NT2/D1 (cell line): ENCODE data around the gene HEG1.

ENCODE experiments used
- DNase-seq: peaks from one replicate; pipeline ENCODE4 v3.0.0-alpha.2; 2011; ENCODE audit warnings: low read depth, low spot score
- H3K27me3 ChIP-seq: 2 replicates; pipeline ENCODE4 v1.6.0; 2011; ENCODE audit warnings: mild to moderate bottlenecking; ENCODE audit not compliant: insufficient read length, insufficient read depth
- H3K36me3 ChIP-seq: 2 replicates; pipeline ENCODE4 v1.6.1; 2011; ENCODE audit warnings: mild to moderate bottlenecking, low read length, mixed read lengths; ENCODE audit not compliant: insufficient read depth, insufficient read length
- H3K4me1 ChIP-seq: 2 replicates; pipeline ENCODE4 v1.5.1; 2011; ENCODE audit not compliant: insufficient read depth, insufficient read length
- H3K4me3 ChIP-seq: 2 replicates; pipeline ENCODE4 v1.5.1; 2011; ENCODE audit warnings: low read depth; ENCODE audit not compliant: insufficient read length
- H3K9ac ChIP-seq: 2 replicates; pipeline ENCODE4 v1.6.0; 2011; ENCODE audit warnings: low read depth; ENCODE audit not compliant: insufficient read length
- H3K9me3 ChIP-seq: 2 replicates; pipeline ENCODE4 v1.5.1; 2011; ENCODE audit warnings: mild to moderate bottlenecking, low read length; ENCODE audit not compliant: insufficient read depth
- SUZ12 ChIP-seq: IDR thresholded peaks from 2 replicates; pipeline ENCODE4 v1.6.1; 2011; ENCODE audit not compliant: insufficient read length, insufficient read depth; ENCODE audit errors: extremely low read depth
- YY1 ChIP-seq: IDR thresholded peaks from 2 replicates; pipeline ENCODE4 v1.6.1; 2011; ENCODE audit not compliant: insufficient read length, insufficient read depth
- ZNF274 ChIP-seq: IDR thresholded peaks from 2 replicates; pipeline ENCODE4 v1.6.1; 2011; ENCODE audit warnings: mild to moderate bottlenecking, low read depth, low read length

The HEG1 gene, protein sequence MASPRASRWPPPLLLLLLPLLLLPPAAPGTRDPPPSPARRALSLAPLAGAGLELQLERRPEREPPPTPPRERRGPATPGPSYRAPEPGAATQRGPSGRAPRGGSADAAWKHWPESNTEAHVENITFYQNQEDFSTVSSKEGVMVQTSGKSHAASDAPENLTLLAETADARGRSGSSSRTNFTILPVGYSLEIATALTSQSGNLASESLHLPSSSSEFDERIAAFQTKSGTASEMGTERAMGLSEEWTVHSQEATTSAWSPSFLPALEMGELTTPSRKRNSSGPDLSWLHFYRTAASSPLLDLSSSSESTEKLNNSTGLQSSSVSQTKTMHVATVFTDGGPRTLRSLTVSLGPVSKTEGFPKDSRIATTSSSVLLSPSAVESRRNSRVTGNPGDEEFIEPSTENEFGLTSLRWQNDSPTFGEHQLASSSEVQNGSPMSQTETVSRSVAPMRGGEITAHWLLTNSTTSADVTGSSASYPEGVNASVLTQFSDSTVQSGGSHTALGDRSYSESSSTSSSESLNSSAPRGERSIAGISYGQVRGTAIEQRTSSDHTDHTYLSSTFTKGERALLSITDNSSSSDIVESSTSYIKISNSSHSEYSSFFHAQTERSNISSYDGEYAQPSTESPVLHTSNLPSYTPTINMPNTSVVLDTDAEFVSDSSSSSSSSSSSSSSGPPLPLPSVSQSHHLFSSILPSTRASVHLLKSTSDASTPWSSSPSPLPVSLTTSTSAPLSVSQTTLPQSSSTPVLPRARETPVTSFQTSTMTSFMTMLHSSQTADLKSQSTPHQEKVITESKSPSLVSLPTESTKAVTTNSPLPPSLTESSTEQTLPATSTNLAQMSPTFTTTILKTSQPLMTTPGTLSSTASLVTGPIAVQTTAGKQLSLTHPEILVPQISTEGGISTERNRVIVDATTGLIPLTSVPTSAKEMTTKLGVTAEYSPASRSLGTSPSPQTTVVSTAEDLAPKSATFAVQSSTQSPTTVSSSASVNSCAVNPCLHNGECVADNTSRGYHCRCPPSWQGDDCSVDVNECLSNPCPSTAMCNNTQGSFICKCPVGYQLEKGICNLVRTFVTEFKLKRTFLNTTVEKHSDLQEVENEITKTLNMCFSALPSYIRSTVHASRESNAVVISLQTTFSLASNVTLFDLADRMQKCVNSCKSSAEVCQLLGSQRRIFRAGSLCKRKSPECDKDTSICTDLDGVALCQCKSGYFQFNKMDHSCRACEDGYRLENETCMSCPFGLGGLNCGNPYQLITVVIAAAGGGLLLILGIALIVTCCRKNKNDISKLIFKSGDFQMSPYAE (N-terminal part only)

DNA sequence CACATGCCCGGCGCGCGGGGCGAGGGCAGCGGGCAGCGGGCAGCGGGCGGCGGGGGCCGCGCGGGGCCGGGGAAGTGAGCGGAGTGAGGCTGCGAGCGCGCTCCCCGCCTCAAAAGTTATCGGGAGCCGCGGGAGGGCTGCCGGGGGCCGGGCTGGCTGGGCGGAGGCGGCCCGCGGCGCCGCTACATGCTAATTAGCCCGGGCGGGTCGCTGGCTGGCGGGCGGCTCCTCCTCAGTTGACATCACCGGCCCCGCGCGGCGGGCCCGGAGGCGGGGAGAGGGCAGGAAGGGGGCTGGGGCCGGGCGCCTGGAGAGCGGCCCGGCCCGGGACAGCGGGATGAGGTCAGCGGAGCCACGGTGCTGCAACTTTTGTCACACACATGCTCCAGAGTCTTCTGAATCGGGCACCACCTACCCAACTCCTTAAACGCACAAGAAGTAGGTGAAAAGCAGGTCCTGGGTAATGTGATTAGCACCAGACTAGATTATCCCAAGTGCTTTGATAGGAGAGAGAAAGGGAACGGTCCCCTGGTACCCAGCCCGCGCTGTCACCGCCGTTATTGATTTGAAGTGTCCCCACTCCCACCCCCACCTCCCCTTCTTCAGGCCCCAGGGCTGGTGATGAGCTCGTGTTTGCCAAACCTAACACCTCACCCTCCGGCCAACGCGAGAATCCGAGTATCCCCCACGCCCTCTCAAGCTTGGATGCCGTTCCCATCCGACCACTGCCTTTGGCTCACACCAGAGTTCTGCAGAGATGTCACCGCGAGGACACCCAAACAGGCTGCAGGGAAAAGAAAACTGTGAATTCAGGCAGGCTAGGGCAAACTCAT, at the start of gene HEG1:
TSS of gene HEG1 (minus strand) at position 85 of the 833 bp plus-strand sequence. CDS start 107 bp downstream, outside the sequence.
- TF ChIP-seq YY1 (no peak), ZNF274 (no peak), SUZ12 (no peak)
- H3K36me3 ChIP-seq, result peaks cover 12% of the 10 kb centered on the region
- peaks cover 11% of the 10 kb centered on the region for H3K4me1 ChIP-seq
- peak within 1 kb of the TSS; percentile 79 for H3K9ac ChIP-seq
- H3K4me3 ChIP-seq, result peak within 1 kb of the TSS; percentile 61
- no peak for DNase-seq
- H3K9me3 ChIP-seq, result no peaks in the 10 kb centered on the region
- H3K27me3 ChIP-seq, result peaks cover 19% of the 10 kb centered on the region

DNA sequence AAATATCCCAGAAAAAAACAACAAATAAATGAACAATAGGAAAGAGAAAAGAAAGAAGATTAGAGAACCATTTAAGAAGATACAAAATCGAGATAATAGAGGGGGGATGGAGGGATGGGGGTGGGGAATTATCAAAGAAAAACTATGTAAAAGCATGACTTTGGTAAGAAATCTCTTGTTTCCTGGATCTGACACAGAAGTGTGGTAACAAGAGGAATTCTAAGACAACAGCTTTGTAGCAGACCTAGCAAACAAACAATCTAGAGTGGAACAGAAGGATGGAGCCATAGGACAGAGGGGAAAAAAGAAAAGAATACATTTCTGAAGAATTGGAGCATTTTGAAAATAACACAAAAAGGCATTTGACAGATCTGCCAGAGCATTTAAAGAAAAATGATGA, 49.3 kb upstream of the HEG1 start:
- Histone ChIP-seq H3K27me3 (no peaks in the 10 kb centered on the region), H3K9me3 (0 out of 2 replicates have a peak, but pooled peaks cover 8% of the 10 kb centered on the region), H3K9ac (no peak overlapping the region), H3K36me3 (peaks cover 16% of the 10 kb centered on the region), H3K4me1 (peaks cover 4% of the 10 kb centered on the region), H3K4me3 (no peak overlapping the region)
- no peak for TF ChIP-seq SUZ12
- DNase-seq, result no peak

DNA sequence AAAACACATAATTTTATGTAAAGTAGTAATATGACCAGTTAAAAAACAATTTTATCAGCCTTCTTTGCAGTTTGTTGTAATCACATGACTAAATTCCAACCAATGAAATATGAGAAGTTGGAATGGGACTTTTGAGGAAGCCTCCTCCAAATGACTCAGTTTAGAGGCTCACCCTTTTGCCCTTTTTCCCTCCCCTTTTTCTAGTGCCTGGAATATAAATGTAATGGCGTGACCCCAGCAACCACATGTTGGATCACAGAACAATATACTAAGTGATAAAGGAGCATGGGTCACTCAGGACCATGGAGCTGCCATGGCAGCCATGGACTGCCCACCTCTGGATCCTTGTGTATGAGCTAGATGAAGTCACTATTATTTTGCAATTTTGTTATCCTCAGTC, 48.8 kb upstream of the HEG1 start:
- Histone ChIP-seq H3K36me3 (peaks cover 16% of the 10 kb centered on the region), H3K27me3 (no peaks in the 10 kb centered on the region), H3K4me3 (no peak overlapping the region), H3K9me3 (0 out of 2 replicates have a peak, but pooled peaks cover 8% of the 10 kb centered on the region), H3K9ac (no peak overlapping the region), H3K4me1 (peaks cover 4% of the 10 kb centered on the region)
- TF ChIP-seq ZNF274, result no peak
- TF ChIP-seq YY1, result no peak
- no peak for TF ChIP-seq SUZ12
- DNase-seq, result no peak

DNA sequence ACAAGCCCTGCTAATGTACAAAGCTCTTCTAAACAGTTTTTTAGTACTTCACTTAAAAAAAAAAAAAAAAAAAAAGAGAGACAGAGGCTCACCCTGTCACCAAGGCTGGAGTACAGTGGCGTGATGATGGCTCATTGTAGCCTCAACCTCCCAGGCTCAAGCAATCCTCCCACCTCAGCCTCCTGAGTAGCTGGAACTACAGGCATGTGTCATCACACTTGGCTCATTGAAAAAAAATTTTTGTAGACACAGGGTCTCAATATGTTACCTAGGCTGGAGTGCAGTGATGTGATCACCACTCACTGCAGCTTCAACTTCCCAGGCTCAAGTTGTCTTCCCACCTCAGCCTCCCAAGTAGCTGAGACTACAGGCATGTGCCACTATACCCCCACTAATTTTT, 47.6 kb upstream of the HEG1 start:
- H3K36me3 ChIP-seq, result peaks cover 16% of the 10 kb centered on the region
- TF ChIP-seq SUZ12, result no peak
- TF ChIP-seq ZNF274, result no peak
- TF ChIP-seq YY1, result no peak
- peaks cover 4% of the 10 kb centered on the region for H3K4me1 ChIP-seq
- 0 out of 2 replicates have a peak, but pooled peaks cover 8% of the 10 kb centered on the region for H3K9me3 ChIP-seq
- H3K27me3 ChIP-seq, result no peaks in the 10 kb centered on the region
- H3K4me3 ChIP-seq, result no peak overlapping the region
- no peak overlapping the region for H3K9ac ChIP-seq
- DNase-seq, result no peak

DNA sequence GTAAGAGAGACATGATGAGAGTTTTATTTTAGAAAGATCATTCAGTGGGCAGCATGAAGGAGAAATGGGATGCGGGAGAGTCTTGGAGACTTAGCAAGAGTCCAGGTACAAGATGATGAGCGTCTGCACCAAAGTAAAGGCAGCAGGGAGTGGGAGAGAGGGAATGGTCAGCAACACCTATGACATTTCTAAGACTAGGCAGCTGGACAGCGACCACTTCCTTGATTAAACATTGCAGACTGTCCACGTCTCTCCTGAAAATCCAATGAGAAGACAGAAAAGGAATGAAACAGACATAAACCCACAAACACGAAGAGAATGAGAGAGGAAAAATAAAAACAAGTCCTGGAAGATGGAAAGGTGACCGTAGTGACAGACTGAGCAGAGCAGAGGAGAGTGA, 46.7 kb upstream of the HEG1 start:
- no peak for DNase-seq
- H3K4me1 ChIP-seq, result no peaks in the 10 kb centered on the region
- H3K27me3 ChIP-seq, result no peaks in the 10 kb centered on the region
- 0 out of 2 replicates have a peak, but pooled peaks cover 8% of the 10 kb centered on the region for H3K9me3 ChIP-seq
- TF ChIP-seq YY1 (no peak), ZNF274 (no peak), SUZ12 (no peak)
- peaks cover 10% of the 10 kb centered on the region for H3K36me3 ChIP-seq
- no peak overlapping the region for H3K9ac ChIP-seq
- no peak overlapping the region for H3K4me3 ChIP-seq

DNA sequence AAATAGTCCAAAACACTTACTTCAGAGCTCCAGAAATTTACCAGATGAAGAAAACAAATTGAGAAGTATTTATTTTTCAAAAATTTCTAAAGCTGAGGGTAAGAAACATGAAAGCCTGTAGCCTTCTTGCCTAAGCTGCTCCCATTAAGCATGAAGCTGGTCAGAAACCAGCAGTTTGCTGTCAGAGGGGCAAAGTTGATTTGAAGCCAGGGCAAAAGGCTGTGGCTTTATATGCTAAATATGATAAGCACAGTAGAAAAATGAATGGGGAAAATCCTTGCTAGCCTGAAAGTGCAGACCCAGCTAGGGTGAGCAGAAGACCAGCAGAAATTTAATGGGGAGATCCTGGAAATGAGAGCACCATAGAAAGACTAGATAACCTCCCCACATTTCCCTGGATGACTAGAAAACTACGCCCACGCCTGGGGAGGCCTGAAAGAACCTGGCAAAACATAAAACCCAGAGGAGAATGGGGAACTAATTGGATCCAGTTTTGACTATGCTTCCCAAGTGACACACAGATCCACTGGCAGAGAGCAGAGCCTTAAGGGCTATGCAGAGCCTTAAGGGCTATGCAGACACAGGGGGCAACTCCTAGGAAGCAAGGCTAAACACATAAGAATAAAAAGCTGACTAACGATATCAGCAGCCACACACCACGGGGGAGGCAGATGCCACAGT, 43.0 kb upstream of the HEG1 start:
- Histone ChIP-seq H3K9ac (no peak overlapping the region), H3K4me1 (no peaks in the 10 kb centered on the region), H3K4me3 (no peak overlapping the region), H3K9me3 (no peaks in the 10 kb centered on the region), H3K27me3 (no peaks in the 10 kb centered on the region), H3K36me3 (peaks cover 10% of the 10 kb centered on the region)
- TF ChIP-seq YY1 (no peak), SUZ12 (no peak)
- no peak for DNase-seq
